H1 (cell line): Measurements from ENCODE around the gene SLC25A45. TPM values are rescaled to one million over a fixed set of nuclear protein-coding genes. Genes with fewer than 3 reads are reported as not detected.

ENCODE experiments used
- CTCF ChIP-seq, 3 experiments: IDR thresholded peaks; 1 replicate in 2 of 3; 2 replicates in 1 of 3; pipeline versions ENCODE4 v1.5.1 to v1.6.1; 2011; ENCODE audit warnings: low read length in 3 of 3, mild to moderate bottlenecking in 3 of 3, inconsistent platforms in 2 of 3, low read depth in 1 of 3, moderate library complexity in 1 of 3; ENCODE audit not compliant: insufficient read depth in 1 of 3; ENCODE audit errors: control extremely low read depth in 1 of 3
- MAFK ChIP-seq: IDR thresholded peaks from 2 replicates; pipeline ENCODE4 v1.6.1; 2012; ENCODE audit warnings: low read depth, mild to moderate bottlenecking, improper control_type of control experiment, low read length
- POLR2AphosphoS5 ChIP-seq: IDR thresholded peaks from 2 replicates; pipeline ENCODE4 v1.6.1; 2011; ENCODE audit warnings: low read depth, low read length
- TCF12 ChIP-seq: IDR thresholded peaks from 2 replicates; pipeline ENCODE4 v1.6.1; 2011; ENCODE audit warnings: low read depth, mild to moderate bottlenecking, low read length
- TEAD4 ChIP-seq: IDR thresholded peaks from 2 replicates; pipeline ENCODE4 v1.6.1; 2012; ENCODE audit warnings: low read depth, low read length, inconsistent platforms, mixed read lengths
- polyA plus RNA-seq, 7 experiments: library from polyadenylated mRNA; depleted of rRNA in 3 of 7; stranded (reverse) in 5 of 7; unstranded in 2 of 7; fragments of >200 nt in 5 of 7; fragments of 200-250 nt in 2 of 7; gene quantifications; 1 replicate in 5 of 7; 2 replicates in 1 of 7; 4 replicates in 1 of 7; pipeline versions ENCODE4 v1.2.1 to v1.2.3, GENCODE V29; 2011 to 2013; ENCODE audit warnings: missing spikeins in 2 of 7, mixed read lengths in 2 of 7
- total RNA-seq: library from RNA; stranded (reverse); fragmentation: NEBNext Ultra II Directional; extraction: Animal tissue kit (Norgen Biotek cat#: 25700); gene quantifications from 2 replicates; pipeline ENCODE4 v1.2.1, GENCODE V29; 2021

The SLC25A45 gene
- total and polyA plus RNA-seq, 2 of the 8 experiments (the other 6 are each of a cell fraction or from before 2014, with no cell fraction given), result 0.54 to 0.59 TPM

GRCh38 chr11:65356394-65356972 is 26.0 kb downstream of the SLC25A45 start (continued):
- no peak for TF ChIP-seq CTCF (IDR thresholded peaks at IDR 0.05; ENCODE audit: control extremely low read depth in 1 of 3, insufficient read depth in 1 of 3, low read depth in 1 of 3, low read length in 3 of 3)
- TF ChIP-seq MAFK, result no peak
- no peak for TF ChIP-seq POLR2AphosphoS5
- TF ChIP-seq TCF12, result no peak
- no peak for TF ChIP-seq TEAD4
